ENCODE measurements around the gene POTEJ.
"Not testable (repeated sequence)": the region's sequence is repeated elsewhere in the genome, so short reads cannot be mapped to it uniquely, and the experiment has no call there.

The POTEJ gene

DNA sequence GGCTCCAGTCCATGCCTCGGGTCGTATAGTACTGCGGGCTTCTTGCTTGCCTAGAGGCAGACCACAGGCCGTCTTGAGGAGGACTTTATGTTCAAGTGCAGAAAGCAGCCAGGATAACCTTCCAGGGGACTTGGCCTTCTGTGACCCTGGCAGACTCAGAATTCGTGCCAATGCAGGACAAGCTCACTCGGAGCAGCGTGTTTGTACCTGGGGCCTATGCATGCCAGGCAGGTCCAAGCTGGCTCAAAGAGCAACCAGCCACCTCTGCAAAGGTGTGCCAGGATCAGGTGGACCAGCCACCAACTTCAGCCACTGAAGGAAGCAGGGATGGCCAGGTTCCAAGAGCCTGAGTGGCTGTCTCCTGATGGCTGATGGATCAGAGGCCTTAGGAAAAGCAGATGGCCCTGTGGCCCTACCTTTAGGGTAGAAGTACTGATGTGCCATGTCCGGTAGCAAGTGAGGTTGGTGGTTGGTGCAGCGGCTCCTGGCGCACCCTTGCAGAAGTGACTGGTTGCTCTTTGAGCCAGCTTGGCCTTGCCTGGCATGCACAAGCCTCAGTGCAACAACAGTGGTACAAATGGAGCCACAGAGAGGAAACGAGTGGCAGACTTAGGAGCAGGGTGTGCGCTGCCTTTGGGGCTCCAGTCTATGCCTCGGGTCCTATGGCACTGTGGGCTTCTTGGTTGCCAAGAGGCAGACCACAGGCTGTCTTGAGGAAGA lies 58.9 kb downstream of the POTEJ start:
- H3K9ac ChIP-seq (ENCODE audit: low read length); DNase-seq; H3K4ac ChIP-seq (ENCODE audit: low read depth, low read length); H2BK12ac ChIP-seq (ENCODE audit: low read length); H3K79me2 ChIP-seq (ENCODE audit: control insufficient read depth, insufficient read depth, low read length, poor library complexity); H3K4me2 ChIP-seq (ENCODE audit: low read length); H3K27ac ChIP-seq (ENCODE audit: low read depth, low read length); H2BK120ac ChIP-seq (ENCODE audit: insufficient read depth, low read length, poor library complexity); H3K23ac ChIP-seq (ENCODE audit: low read length); H4K91ac ChIP-seq (ENCODE audit: low read depth, low read length); H3K27me3 ChIP-seq (ENCODE audit: insufficient read depth, low read length); H3K4me3 ChIP-seq (ENCODE audit: low read depth, low read length); H2AFZ ChIP-seq (ENCODE audit: insufficient read depth, low read length, poor library complexity); H3K14ac ChIP-seq (ENCODE audit: low read length); H2BK5ac ChIP-seq (ENCODE audit: low read depth, low read length, poor library complexity); H3K36me3 ChIP-seq (ENCODE audit: control insufficient read depth in 1 of 2, insufficient read depth in 2 of 2, low read length in 2 of 2); H3K79me1 ChIP-seq (ENCODE audit: low read length); H4K8ac ChIP-seq (ENCODE audit: low read depth, low read length); H2AK5ac ChIP-seq (ENCODE audit: low read length); H4K12ac ChIP-seq (ENCODE audit: low read depth, low read length); H3K18ac ChIP-seq (ENCODE audit: low read length); H3K9me3 ChIP-seq (ENCODE audit: insufficient read depth, low read depth, low read length); H3K4me1 ChIP-seq (ENCODE audit: control insufficient read depth in 1 of 2, insufficient read depth in 2 of 2, low read length in 2 of 2): not testable (repeated sequence)
- WGBS (ENCODE audit: extremely low coverage, insufficient coverage, insufficient read length) = no CpG with 5 or more reads among the region's 13 CpGs

- not testable (repeated sequence) for H3K4me2 ChIP-seq (ENCODE audit: low read length); H3K4me3 ChIP-seq (ENCODE audit: low read depth, low read length); H3K4me1 ChIP-seq (ENCODE audit: control insufficient read depth in 1 of 2, insufficient read depth in 2 of 2, low read length in 2 of 2); H3K4ac ChIP-seq (ENCODE audit: low read depth, low read length); H4K12ac ChIP-seq (ENCODE audit: low read depth, low read length); H3K18ac ChIP-seq (ENCODE audit: low read length); H3K27me3 ChIP-seq (ENCODE audit: insufficient read depth, low read length); H3K14ac ChIP-seq (ENCODE audit: low read length); H2AFZ ChIP-seq (ENCODE audit: insufficient read depth, low read length, poor library complexity); H3K36me3 ChIP-seq (ENCODE audit: control insufficient read depth in 1 of 2, insufficient read depth in 2 of 2, low read length in 2 of 2); H3K9ac ChIP-seq (ENCODE audit: low read length); H3K27ac ChIP-seq (ENCODE audit: low read depth, low read length); H3K79me1 ChIP-seq (ENCODE audit: low read length); H2BK5ac ChIP-seq (ENCODE audit: low read depth, low read length, poor library complexity); H3K23ac ChIP-seq (ENCODE audit: low read length); H3K9me3 ChIP-seq (ENCODE audit: insufficient read depth, low read depth, low read length); H2AK5ac ChIP-seq (ENCODE audit: low read length); DNase-seq; H4K8ac ChIP-seq (ENCODE audit: low read depth, low read length); H2BK120ac ChIP-seq (ENCODE audit: insufficient read depth, low read length, poor library complexity); H3K79me2 ChIP-seq (ENCODE audit: control insufficient read depth, insufficient read depth, low read length, poor library complexity); H4K91ac ChIP-seq (ENCODE audit: low read depth, low read length); H2BK12ac ChIP-seq (ENCODE audit: low read length)
- no CpG with 5 or more reads among the region's 35 CpGs for WGBS (ENCODE audit: extremely low coverage, insufficient coverage, insufficient read length)
These were observed 81.0 kb downstream of the POTEJ start for GRCh38 chr2:130692041-130692770.

DNA sequence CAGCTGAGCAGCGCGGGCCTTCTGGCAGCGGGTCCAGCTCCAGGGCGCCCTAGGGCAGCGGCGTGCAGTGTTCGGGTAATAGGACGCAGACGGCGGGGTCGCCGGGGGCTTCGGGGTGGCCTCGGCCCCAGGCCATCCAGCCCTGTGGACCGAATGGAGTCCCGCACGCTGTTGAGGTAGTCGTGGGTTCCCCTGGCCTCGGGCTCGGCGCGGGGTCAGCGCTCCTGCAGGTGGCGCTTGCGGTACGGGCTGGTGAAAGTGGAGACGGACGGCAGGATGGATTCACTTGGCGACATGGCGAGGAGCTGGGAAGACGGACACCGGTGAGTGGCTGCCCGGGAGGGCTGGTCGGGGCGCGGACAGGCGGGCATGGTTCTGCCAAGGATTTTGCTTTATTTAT lies 82.2 kb downstream of the POTEJ start:
- not testable (repeated sequence) for H3K36me3 ChIP-seq (ENCODE audit: control insufficient read depth in 1 of 2, insufficient read depth in 2 of 2, low read length in 2 of 2); H2AFZ ChIP-seq (ENCODE audit: insufficient read depth, low read length, poor library complexity); H3K9ac ChIP-seq (ENCODE audit: low read length); H3K18ac ChIP-seq (ENCODE audit: low read length); H2BK5ac ChIP-seq (ENCODE audit: low read depth, low read length, poor library complexity); H3K23ac ChIP-seq (ENCODE audit: low read length); H3K14ac ChIP-seq (ENCODE audit: low read length); H3K9me3 ChIP-seq (ENCODE audit: insufficient read depth, low read depth, low read length); H3K79me1 ChIP-seq (ENCODE audit: low read length); H4K91ac ChIP-seq (ENCODE audit: low read depth, low read length); H3K4me3 ChIP-seq (ENCODE audit: low read depth, low read length); H3K79me2 ChIP-seq (ENCODE audit: control insufficient read depth, insufficient read depth, low read length, poor library complexity); H2BK12ac ChIP-seq (ENCODE audit: low read length); H3K27me3 ChIP-seq (ENCODE audit: insufficient read depth, low read length); H4K8ac ChIP-seq (ENCODE audit: low read depth, low read length); H4K12ac ChIP-seq (ENCODE audit: low read depth, low read length); H2AK5ac ChIP-seq (ENCODE audit: low read length); H3K27ac ChIP-seq (ENCODE audit: low read depth, low read length); H3K4me1 ChIP-seq (ENCODE audit: control insufficient read depth in 1 of 2, insufficient read depth in 2 of 2, low read length in 2 of 2); H2BK120ac ChIP-seq (ENCODE audit: insufficient read depth, low read length, poor library complexity); H3K4ac ChIP-seq (ENCODE audit: low read depth, low read length); H3K4me2 ChIP-seq (ENCODE audit: low read length)
- WGBS (ENCODE audit: extremely low coverage, insufficient coverage, insufficient read length) = no CpG with 5 or more reads among the region's 37 CpGs
- peak; percentile 11 to 59 for DNase-seq

GRCh38 chr2:130703250-130703649 lies 92.0 kb downstream of the POTEJ start:
- H3K23ac ChIP-seq (ENCODE audit: low read length); H3K9me3 ChIP-seq (ENCODE audit: insufficient read depth, low read depth, low read length); H2AK5ac ChIP-seq (ENCODE audit: low read length); H3K36me3 ChIP-seq (ENCODE audit: control insufficient read depth in 1 of 2, insufficient read depth in 2 of 2, low read length in 2 of 2); H3K4me2 ChIP-seq (ENCODE audit: low read length); H4K12ac ChIP-seq (ENCODE audit: low read depth, low read length); H2AFZ ChIP-seq (ENCODE audit: insufficient read depth, low read length, poor library complexity); H3K79me1 ChIP-seq (ENCODE audit: low read length); H3K4me3 ChIP-seq (ENCODE audit: low read depth, low read length); H4K8ac ChIP-seq (ENCODE audit: low read depth, low read length); H3K4me1 ChIP-seq (ENCODE audit: control insufficient read depth in 1 of 2, insufficient read depth in 2 of 2, low read length in 2 of 2); DNase-seq; H3K14ac ChIP-seq (ENCODE audit: low read length); H3K9ac ChIP-seq (ENCODE audit: low read length); H2BK12ac ChIP-seq (ENCODE audit: low read length); H3K27me3 ChIP-seq (ENCODE audit: insufficient read depth, low read length); H2BK5ac ChIP-seq (ENCODE audit: low read depth, low read length, poor library complexity); H4K91ac ChIP-seq (ENCODE audit: low read depth, low read length); H2BK120ac ChIP-seq (ENCODE audit: insufficient read depth, low read length, poor library complexity); H3K79me2 ChIP-seq (ENCODE audit: control insufficient read depth, insufficient read depth, low read length, poor library complexity); H3K27ac ChIP-seq (ENCODE audit: low read depth, low read length); H3K4ac ChIP-seq (ENCODE audit: low read depth, low read length); H3K18ac ChIP-seq (ENCODE audit: low read length): not testable (repeated sequence)
- no CpG with 5 or more reads among the region's 3 CpGs for WGBS (ENCODE audit: extremely low coverage, insufficient coverage, insufficient read length)

All from trophoblast cell (in vitro differentiated cells and primary cell).